ENCODE results near the gene UBE2F.

Gene UBE2F, protein sequence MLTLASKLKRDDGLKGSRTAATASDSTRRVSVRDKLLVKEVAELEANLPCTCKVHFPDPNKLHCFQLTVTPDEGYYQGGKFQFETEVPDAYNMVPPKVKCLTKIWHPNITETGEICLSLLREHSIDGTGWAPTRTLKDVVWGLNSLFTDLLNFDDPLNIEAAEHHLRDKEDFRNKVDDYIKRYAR

DNA sequence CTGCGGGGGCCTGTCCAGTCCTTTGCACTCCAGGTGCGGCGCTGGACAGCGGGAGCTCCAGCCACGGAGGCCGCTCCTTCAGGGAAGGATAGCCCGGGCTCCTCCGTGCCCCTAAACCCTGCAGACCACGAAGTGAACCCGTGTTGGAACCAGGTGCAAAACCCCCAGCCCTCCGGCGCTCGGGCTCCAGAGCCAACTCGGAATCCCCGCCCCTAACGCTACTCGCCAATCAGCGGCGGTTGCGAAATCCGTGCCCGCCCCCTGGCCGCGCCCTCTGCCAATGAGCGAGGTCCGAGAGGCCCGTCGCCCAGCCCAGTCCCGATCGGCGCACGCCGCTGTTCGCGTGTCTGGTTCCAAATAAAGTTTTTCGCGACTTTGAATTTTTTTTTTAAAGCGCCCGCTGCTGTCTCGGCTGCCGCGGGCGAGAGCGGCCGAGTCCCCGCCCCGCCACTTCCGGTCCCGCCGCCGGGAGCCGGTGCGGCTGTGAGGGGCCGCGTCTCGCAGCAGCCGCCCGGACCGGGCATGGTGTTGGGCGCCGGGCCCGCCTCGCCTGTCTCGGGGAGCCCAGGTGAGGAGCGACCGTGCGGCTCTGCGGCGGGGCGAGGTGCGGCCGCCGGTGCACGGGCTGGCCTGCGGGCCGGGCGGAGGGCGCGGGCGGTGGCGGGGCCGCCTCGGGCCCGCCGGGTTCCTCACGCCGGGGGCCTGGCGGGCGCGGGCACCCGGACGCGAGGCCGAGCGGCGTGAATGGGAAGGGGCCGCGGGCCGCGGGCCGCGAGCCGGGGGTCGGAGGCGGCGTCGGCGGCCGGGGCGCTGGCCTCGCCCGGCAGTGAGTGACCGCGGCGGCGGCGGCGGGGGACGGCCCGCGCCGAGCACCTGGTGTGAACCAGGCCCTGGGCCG, at the start of gene UBE2F:
UBE2F (plus strand) TSS at position 450 of the 898 bp plus-strand sequence. CDS start 6,094 bp downstream, outside the sequence.
- DNase-seq (ENCODE audit: low read depth, low spot score): peak; percentile 94

DNA sequence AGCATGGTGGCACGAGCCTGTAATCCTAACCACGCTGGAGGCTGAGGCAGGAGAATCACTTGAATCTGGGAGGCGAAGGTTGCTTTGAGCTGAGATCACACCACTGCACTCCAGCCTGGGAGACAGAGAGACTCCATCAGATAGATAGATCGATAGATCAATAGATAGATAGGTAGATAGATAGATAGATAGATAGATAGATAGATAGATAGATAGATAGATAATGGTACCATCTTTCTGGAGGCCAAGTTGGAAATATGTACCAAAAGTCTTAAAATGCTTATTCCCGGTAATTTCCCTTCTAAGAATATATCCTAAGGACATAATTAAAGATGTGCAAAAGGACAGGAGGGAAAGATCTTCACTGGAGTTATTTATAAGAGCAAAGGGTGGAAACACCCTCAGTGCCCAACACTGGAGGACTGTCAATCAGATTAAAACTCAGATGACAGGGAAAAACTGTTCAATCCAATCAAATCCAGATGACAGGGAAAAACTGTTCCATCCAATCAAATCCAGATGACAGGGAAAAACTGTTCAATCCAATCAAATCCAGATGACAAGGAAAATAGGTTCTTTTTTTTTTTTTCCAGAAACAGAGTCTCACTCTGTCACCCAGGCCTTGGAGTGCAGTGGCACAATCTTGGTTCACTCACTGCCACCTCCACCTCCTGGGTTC, 49.0 kb upstream of the UBE2F start:
- DNase-seq (ENCODE audit: low read depth, low spot score): no peak

DNA sequence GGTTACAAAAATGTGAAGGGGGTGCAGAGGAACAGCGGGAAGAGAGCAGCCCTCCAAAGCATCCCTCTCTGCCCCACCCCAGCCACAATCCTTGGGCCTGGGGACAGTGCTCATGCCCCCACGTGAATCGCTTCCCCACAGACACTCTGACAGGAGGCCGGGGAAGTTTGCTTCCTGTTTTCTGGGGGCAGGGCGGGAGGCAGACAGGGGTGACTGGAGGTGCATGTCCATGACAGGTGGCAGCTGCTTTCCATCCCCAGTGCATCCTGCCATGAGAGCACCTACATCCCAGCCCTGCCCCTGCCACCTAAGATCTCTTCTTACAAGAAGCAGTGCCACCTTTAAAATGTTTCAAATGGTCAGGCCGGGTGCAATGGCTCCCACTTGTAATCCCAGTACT, 47.2 kb upstream of the UBE2F start:
- no peak for DNase-seq (ENCODE audit: low read depth, low spot score)

DNA sequence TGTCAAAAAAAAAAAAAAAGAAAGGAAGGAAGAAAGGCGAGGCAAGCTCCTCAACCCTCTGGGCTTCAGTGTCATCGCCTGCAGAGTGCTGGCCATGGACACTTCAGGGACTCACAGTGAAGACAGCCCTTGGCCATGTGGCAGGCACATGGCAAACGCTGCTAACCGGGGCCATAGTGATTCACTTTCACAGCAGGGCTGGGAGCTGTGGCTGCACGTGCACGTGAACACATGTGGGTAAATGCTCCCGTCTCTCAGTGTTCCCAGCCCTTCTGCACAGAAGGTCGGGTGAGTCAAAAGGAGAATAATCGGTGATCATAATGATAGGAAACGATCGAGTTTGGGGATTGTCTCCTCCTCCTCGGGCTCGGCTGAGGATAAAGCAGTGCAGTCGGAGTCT, 46.1 kb upstream of the UBE2F start:
- no peak for DNase-seq (ENCODE audit: low read depth, low spot score)

DNA sequence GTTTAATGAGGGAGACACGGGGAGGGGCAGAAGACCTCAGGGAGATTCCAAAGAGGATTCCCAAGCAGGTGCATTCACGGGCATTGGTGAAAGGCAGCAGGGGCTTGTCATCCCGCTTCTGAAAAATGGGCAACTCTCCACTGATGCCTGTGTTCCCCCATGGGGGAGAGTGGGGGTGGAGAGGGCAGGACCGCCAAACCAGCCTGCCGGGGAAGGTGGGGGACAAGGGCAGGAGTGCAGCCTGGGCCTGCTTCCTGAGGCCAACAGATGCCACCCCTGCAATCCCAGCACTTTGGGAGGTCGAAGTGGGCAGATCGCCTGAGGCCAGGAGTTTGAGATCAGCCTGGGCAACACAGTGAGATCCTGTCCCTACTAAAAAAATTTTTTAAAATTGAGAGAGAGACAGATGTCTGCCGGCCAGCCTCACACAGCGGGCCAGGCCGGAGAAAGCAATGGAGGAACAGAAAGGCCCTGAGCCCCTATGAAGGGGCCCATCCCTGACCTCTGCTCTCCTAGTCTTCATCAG, 44.8 kb upstream of the UBE2F start:
- no peak for DNase-seq (ENCODE audit: low read depth, low spot score)

DNA sequence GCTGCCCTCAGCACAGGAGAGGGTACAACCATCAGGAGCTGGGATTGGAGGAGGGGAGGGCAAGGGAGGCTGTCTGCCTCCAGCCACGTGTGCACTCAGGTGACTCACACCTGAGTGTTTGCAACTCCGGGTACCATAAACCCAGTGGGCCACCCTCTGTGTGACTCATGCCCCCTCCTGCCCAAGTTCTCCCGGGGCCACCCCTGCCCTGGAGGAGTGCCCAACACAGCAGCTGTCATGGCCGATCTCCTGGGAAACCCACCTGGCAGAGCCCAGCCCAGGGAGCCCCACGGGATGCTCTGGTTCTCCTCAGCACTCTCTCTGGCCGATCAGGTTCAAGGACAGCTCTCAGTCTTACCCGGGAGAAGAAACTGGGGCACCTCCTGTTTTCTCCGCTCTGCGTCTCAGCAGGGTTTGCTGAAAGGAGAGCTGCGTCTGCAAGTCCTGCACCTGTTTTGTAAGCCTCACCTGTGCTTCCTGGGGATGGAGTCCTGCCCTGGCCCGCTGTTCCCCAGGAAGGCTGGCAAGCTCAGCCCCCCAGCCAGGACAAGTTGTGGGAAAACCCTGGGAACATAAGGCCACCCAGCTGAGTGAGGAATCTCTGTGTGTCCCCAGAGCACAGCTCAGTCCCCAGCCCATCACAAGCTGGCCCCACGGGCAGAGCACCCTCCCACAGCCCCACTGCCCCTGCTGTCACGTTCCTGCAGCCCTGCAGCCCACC, 44.0 kb upstream of the UBE2F start:
- DNase-seq (ENCODE audit: low read depth, low spot score): no peak

DNA sequence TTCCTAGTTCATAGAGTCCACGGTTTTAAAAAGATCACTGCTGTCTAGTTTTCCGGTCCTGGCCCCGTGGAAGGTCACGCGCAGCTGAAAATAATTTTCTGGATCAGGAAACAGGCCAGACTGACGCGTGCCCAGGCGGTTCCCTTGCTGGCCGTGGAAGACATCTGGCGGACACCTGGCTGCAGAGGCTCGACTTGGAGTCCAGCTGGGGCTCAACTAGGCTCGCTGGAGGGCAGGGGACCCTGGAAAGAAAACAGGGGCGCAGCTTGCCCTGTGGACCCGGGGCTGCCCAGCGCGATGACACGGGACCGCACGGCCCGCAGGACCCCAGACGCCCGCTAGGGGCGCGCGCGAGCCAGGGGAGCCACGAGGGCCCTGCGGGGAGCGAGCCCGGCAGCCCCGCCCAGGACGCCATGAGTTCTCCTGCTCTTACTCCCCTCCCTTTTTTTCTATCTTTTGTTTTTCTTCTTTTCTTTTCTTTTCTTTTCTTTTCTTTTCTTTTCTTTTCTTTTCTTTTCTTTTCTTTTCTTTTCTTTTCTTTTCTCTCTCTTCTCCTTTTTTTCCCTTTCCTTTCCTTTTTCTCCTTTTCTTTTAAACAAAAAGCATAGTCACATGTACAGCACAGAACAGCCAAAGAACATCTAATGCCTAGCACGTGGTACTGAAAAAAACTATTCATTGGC, 43.2 kb upstream of the UBE2F start:
- DNase-seq (ENCODE audit: low read depth, low spot score): peak; percentile 45

DNA sequence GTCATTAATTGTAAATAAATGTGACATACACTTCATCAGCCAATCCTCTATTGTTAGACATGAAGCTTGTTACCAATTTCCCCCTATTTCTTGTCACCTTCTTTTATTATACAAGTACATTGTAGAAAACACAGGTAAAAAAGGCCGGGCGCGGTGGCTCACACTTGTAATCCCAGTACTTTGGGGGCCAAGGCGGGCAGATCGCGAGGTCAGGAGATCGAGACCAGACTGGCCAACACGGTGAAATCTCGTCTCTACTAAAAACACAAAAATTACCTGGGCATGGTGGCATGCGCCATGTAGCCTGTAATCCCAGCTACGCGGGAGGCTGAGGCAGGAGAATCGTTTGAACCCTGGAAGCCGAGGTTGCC, 42.7 kb upstream of the UBE2F start:
- DNase-seq (ENCODE audit: low read depth, low spot score): no peak

DNA sequence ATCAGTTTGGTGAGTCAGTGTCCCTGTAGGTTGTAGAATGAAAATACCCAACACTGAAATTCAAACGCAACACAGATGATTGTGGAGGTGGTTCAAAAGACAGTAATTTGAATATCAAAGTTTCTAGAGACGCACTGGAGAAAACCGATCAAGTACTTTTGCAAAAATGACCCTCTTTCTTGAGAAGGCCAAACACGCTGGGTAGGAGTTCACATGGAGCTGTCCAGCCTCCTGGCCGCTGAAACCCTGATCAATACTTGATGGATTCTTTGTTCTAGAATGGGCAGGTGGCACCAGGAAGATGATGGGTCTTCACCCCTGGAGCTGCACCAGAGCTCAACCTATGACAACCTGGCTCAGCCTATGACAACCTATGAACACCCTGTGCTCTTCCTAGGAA, 39.7 kb upstream of the UBE2F start:
- no peak for DNase-seq (ENCODE audit: low read depth, low spot score)

DNA sequence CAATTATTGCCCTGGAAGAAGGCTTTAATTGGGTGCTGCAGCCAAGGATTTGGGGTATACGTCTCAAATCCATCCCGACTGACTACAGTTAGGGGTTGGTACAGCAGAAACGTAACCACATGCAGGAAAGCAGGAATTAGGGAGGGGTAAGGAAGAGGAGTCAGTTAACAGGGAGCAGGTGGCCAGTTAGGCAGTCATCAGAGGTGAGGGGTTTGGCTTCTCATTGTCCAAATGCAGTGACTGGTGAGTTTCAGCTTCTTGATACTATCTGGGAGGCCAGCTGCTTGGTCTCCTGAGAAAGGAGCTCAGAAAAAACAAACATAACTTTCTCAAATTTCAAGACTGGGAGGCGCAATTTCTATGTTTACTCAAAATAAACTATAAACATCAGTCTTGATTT, 38.8 kb upstream of the UBE2F start:
- DNase-seq (ENCODE audit: low read depth, low spot score): no peak

DNA sequence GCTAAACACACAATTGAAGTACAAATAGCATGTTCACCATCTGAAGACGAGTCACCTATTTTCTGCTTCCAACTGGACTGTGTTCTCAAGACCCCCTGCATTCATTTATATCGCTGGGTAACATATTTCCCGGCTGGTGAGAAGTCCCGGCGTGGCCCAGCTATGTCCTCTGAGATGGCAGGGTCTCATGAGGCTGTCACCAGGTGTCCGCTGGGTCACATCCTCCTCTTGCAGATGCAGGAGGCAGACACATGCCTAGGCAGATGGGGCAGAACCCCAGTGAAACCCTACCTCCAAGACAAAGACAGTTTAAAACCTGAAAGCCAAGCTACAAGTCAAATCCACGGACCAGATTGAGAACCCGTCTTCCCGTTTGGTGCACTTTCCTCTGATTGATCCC, 36.8 kb upstream of the UBE2F start:
- no peak for DNase-seq (ENCODE audit: low read depth, low spot score)

DNA sequence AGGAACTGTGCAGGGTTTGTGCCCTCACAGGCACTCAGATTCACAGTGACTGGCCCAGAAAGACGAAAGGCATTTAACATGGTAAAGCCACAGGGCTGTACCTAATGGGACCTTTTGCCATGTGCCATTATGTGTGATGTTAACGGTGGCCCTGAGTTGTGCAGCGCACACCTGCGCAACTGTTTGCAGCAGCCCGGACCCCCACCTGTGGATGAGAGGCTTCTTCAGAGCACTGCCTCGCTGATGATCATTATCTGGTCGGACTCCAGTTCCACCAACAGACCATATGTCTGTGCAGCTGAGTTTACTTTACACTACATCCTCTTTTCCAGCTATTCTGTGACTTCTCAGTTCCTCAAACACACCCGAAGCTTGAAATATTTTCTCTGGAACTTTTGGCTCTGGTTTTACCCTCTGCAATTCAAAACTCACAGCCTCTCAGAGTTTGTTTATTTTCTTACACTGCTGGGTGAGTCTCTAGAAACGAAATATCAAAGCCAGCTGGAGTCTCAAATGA, 35.6 kb upstream of the UBE2F start:
- DNase-seq (ENCODE audit: low read depth, low spot score): no peak

DNA sequence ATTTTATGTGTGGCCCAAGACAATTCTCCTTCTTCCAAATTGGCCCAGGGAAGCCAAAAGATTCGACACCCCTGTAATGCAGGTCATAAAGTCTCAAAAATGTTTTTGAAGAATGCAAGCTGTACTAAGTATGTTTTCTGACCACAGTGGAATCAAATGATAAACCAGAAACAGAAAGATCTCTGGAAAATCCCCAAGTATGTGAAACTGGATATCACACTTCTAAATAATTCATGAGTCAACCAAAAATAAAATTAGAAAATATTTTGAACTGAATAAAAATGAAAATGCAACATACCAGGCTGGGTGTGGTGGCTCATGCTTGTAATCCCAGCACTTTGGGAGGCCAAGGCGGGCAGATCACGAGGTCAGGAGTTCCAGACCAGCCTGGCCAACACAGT, 34.1 kb upstream of the UBE2F start:
- DNase-seq (ENCODE audit: low read depth, low spot score): no peak

DNA sequence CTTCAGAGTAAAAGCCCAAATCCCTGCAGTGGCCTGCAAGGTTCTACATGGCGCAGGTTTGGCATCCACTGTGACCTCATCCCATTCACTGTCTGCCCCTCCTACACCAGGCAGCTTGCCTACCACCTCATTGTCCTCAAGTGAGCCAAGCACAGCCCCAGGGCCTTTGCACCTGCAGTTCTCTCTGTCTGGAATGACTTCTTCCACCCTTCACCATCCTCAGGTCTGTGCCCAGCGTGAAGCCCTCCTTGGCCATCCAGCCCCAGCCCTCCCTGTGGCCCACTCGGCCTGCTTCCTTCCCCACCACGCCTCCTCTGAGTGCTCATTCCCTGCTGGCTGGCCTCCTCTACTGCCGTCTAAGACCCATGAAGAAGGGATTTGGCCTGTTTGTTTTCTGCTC, 32.6 kb upstream of the UBE2F start:
- DNase-seq (ENCODE audit: low read depth, low spot score): no peak

DNA sequence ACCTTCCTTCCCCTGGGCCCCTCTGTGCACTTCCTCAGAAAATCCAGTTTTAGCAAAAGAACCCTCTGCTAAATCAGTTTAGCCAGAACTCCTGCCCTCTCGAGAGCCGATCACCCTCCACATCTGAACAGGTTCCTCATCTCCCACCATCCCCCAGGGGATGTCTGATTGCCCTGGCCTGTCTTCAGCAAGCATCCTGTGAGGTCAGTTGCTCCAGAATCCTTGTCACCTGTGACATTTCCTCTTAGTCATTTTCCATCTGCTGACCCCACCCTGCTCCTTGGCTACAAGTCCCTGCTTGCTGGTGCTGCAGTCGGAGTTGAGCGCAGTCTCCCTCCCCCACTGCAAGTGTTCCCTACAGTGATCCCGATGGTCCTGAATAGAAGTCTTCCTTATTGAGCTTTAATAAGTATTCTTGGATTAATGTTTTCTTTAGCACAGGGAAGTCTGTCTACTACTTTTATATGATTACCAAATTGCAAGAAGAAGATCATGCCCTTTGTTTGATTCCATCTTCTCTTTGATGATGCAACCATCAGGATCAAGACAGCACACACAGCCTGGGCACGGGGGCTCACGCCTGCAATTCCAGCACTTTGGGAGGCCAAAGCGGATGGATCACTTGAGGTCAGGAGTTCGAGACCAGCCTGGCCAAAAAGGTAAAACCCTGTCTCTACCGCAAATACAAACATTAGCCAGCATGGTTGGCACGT, 30.9 kb upstream of the UBE2F start:
- no peak for DNase-seq (ENCODE audit: low read depth, low spot score)

DNA sequence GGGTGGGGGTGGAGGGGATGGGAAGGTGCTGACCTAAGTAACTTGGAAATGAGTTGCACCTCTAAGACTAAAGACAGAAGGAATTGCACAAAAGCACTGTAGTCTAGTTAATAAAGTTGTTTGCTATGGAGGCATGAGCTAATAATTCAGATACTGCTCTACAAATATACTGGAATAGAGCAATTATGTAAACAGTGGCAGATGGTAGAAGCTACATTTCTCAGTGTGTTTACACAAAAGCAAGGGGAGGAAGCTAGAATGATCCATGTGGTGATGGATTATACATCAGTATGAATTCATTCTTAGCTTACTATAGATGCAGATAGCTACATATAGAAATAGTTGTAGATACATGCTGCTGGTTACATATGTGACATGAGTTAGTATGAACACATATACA, 27.6 kb upstream of the UBE2F start:
- DNase-seq (ENCODE audit: low read depth, low spot score): no peak

DNA sequence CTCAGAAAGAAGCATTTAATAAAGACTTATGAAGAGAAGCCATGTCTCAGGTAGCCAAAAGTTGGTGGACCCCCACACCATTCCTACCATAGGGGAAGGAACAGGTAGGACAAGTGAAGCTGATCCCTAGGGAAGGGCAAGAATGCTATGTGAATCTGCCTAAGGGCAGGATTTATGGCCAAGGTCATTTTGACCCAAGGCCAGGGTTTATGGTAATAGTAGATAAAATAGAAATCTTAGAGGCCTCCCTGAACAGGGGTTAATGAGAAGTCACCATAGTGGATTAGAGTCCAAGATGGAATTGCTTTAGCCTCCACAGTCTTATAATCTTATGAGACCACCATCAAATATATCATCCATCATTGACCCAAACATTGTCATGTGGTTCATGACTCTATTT, 26.0 kb upstream of the UBE2F start:
- no peak for DNase-seq (ENCODE audit: low read depth, low spot score)

DNA sequence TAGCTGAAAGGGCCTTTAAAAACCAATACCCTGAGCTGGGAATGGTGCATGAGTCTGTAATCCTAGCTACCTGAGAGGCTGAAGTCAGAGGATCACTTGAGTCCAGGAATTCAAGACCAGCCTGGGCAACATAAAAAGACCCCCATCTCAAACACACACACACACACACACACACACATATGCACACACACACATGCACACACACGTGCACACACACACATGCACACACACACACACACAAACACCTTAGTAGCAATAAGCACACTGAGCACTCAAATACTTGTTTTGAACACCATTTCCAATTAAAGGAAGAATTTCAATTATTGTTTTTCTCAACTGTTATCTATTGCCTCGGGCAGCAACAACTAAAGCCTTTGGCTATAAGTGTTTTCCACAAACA, 25.6 kb upstream of the UBE2F start:
- no peak for DNase-seq (ENCODE audit: low read depth, low spot score)

DNA sequence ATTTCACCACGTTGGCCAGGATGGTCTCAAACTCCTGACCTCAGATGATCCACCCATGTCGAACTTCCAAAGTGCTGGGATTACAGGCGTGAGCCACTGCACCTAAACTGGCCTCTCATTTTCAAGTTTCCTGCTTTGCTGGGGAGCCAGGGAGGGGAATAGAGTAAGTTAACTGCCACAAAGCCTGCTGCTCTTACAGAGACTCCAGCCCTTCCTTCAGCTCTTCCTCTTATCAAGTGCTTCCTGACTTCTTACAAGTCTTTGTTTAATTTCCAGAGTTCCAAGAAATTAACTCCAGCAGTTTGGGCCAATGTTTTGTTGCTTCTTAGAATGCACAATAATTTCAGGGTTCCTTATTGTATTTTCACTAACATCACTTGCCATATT, 24.3 kb upstream of the UBE2F start:
- DNase-seq (ENCODE audit: low read depth, low spot score): no peak

DNA sequence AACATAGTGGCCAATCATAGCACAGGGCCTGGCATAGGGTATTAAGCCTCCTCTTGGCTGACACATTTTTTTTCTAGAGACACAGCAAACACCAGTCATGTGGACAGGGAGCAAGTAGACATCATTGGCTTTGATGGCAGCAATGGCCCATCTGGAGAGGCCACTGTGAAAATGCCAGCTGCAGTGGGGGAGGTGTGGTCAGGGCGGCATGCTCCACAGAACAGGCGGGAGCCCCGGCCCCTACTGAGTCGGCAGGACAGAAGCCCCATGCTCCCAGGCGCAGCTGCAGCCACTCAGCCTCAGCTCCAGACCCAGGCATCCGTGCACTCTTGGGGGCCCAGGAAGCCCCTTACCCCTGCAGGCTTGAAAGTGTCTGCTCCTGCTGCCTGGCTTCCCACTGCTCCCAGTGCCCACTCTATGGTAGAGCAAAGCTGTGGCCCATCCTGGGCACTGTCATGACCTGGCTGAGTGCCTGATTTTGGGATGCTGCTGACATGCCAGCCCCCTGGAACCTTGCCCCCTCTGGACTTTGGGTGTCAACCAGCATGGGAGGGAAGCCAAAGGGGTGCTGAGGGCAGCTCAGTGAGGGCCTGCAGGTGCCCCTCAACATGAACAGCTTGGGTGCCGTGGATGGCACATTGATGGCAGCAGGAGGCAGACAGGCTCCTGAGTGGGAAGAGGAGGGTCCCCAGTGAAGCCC, 23.3 kb upstream of the UBE2F start:
- DNase-seq (ENCODE audit: low read depth, low spot score): no peak

Measured in activated CD4-positive, CD25-positive, alpha-beta regulatory T cell treated with anti-CD3 and anti-CD28 coated beads, Interleukin-2, amount 50 U/mL, for 16 hours (primary cell).